Sciatic nerve (tissue), 2 donors: Measurements from ENCODE around the gene PFN3. TPM values are rescaled to one million over a fixed set of nuclear protein-coding genes. Genes with fewer than 3 reads are reported as not detected.
A peak's percentile ranks its signal among the peaks of the same experiment; 100 is the strongest.
"Not testable (repeated sequence)": the region's sequence is repeated elsewhere in the genome, so short reads cannot be mapped to it uniquely, and the experiment has no call there.

ENCODE experiments used
- ATAC-seq: fragments of 200-7000 bp; cut with Tn5 transposase; one replicate; pipeline ENCODE4 v1.9.1; 2020; ENCODE audit warnings: mild to moderate bottlenecking, moderate library complexity
- DNase-seq: peaks from one replicate; pipeline ENCODE4 v3.0.0-alpha.2; 2020; ENCODE audit warnings: low spot score
- intact Hi-C: fragments of 100-400 bp; cut with DNase I; formaldehyde crosslinking; loops from one replicate; pipeline ENCODE4 v1.14.2; 2022
- total RNA-seq: library from RNA; stranded (reverse); fragmentation: NEBNext Ultra II Directional; extraction: Animal tissue kit (Norgen Biotek cat#: 25700); gene quantifications from one replicate; pipeline ENCODE4 v1.2.1, GENCODE V29; 2021
- donor health status: DM: no; HTN: no; CAD: no.
- donor health status: DM: no; HTN: no; CAD: no.

PFN3 gene
- total RNA-seq, 1 donor from 2014 or later, result not detected

DNA sequence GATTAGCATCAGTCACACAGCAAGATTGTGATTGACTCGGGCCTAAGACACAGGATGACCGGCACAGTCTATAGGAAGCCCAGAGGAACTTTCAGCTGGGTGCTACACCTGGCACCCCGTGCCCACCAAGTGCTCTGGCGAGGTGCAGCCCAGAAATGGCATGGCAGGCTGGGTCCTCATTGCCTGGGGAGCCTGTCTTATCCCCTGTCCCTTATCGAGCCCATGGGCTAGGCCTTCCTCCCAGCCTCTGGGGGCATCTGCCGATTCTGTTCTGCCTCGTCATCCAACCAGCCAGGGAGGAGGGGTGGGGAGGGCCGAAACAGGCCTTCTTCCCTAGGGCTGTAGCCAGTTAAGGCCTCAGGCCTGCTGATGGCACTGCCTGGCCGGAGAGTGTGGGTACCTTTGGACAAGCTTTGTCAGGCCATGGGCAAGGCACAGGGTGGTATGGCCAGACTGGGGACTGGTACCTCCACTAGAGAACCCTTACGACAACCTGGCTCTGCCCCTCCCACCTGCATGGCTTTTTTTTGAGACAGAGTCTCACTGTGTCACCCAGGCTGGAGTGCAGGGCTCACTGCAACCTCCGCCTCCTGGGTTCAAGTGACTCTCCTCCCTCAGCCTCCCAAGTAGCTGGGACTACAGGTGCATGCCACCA lies 27.6 kb upstream of the PFN3 start:
- intact Hi-C loops, result no loop called here
- ATAC-seq (no peak), DNase-seq (no peak)

DNA sequence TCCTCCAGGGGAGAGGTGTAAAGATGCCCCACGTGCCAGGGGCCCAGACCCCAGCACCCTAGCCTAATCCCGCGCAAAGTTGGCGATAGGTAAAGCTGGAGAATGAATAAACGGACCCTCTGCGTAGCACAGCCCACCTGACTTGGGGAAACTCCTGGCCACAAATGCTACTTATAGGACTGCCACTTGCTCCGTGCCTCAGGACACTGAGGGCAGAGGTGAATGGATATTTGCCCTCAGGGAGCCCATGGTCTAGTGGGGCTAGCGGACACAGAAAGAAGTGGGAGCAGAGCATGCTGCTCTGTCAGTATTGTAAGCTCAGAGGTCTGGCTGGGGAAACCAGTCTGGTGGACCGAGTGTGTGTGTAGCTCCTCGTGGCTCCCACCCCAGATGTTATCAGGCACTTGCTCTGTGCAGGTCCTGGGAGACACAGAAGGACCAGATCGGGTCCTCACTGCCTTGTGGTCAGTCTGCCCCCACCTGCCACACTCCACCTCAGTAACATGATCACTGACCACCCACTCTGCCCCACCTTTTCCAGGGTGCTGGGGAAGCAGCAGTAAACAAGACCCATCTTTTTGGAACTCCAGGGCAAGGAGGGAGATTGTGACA lies 26.9 kb upstream of the PFN3 start:
- ATAC-seq (no peak), DNase-seq (no peak)
- intact Hi-C loops, result no loop called here

- intact Hi-C loops, result no loop called here
Measured at GRCh38 chr5:177426566-177427210, 26.2 kb upstream of the PFN3 start, which contains the start of gene GRK6. Gene GRK6 (plus strand): TSS chr5:177426676. CDS start chr5:177426846, 170 bp downstream.

DNA sequence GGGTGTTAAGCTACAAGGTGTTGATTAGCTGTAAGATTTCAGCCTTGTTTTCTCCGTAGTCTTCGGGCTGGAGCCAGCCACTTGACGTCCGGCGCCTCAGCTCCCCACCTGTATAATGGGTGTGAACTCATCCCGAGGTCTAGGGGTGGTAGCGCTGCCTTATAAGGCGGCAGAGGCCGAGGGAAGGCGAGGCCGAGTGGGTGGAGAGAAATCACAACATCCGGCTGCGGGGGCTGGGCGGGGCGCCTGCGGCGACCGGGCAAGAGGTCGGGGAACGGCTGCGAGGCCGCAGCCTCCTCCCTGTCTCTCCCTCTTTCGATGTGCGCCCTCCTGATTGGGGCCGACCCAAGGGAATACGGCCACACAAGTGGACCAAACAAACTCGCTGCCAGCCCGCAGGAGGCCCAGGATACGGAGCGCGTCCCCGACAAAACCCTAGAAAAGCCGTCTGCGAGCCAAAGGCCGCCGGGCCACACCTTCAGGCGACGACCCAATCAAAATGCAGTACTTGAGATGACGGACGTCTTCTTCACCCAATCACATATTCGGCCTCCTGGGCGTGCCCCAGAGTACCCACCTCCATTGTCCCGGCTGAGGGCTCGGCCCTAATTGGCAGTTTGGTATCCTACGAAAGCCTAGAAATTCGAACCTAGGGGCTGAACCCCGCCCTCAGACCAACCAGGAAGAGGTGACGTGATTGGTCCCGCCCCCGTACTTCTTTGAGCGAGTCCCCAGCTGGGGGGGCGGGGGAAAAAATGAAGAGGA lies 25.5 kb upstream of the PFN3 start:
- ATAC-seq (peak; percentile 97), DNase-seq (peak; percentile 100)
- intact Hi-C loops, result no loop called here

More at GRCh38 chr5:177426566-177427210, 26.2 kb upstream of the PFN3 start, which contains the start of gene GRK6:
- ATAC-seq, result no peak
- DNase-seq, result peak; percentile 75

GRCh38 chr5:177425196-177425800 lies 24.8 kb upstream of the PFN3 start:
- intact Hi-C loops, result no loop called here
- ATAC-seq (no peak), DNase-seq (no peak)

DNA sequence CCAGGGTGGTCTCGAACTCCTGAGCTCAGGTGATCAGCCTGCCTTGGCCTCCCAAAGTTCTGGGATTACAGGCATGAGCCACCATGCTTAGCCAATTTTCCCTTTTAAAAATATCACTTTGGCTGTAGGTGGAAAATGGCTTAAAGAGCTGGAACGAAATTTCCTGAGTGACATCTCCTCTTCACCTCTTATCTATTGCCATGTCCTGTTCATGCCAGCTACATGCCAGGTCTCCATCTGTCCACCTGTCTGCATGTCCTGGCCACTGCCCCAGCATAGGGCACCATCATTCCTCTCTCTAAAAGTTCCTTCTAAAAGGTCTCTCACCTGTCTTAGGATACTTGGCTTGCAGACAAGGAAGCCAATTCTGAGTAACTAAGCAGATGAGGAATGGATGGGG lies 23.2 kb upstream of the PFN3 start:
- intact Hi-C loops, result no loop called here
- ATAC-seq (no peak), DNase-seq (no peak)

DNA sequence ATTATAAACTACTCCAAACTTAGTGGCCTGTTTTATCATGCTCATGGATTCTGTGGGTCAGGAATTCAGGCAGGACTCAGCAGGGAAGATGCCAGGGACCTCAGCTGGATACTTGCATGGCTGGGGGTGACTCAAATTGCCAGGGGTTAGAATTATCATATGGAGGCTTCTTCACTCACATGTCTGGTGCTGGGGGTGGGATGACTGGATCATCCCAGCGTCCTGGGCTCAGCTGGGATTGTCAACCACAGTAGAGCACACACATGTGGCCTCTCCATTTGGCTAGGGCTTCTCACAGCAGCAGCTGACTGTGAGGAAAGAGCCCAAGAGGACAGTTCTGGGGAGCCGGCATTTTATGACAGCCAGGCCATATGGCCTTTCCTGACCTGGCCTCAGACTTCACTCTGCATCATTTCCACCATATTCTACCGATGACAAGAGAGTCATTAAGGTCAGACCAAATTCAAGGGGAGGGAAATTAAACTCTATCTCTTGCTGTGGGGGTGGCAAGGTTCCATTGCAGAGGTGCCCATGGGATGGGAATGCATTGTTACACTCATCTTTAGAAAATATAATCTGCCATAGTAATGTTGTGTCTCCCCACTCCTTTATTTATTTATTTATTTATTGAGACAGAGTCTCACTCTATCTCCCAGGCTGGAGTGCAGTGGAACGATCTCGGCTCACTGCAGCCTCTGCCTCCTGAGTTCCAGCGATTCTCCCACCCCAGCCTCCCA lies 20.8 kb upstream of the PFN3 start:
- DNase-seq, result no peak
- intact Hi-C loops, result no loop called here
- no peak for ATAC-seq

DNA sequence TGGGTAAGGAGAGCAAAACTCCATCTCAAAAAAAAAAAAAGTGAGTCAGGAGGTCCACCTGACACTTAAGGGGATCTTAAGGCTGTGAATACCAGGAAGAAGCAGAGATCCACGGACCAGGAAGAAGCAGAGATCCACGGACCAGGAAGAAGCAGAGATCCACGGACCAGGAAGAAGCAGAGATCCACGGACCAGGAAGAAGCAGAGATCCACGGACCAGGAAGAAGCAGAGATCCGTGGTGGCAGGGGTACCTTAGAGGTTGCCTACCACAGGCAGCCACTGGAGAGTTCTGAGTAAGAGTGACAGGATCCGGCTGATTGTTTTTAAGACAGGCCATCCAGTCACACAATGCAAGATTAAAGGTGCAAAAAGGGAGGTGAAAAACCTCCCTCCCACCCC lies 20.0 kb upstream of the PFN3 start:
- ATAC-seq, intact Hi-C loops, DNase-seq: not testable (repeated sequence)

GRCh38 chr5:177419046-177419445 lies 18.6 kb upstream of the PFN3 start:
- ATAC-seq, result no peak
- intact Hi-C loops, result no loop called here
- no peak for DNase-seq

DNA sequence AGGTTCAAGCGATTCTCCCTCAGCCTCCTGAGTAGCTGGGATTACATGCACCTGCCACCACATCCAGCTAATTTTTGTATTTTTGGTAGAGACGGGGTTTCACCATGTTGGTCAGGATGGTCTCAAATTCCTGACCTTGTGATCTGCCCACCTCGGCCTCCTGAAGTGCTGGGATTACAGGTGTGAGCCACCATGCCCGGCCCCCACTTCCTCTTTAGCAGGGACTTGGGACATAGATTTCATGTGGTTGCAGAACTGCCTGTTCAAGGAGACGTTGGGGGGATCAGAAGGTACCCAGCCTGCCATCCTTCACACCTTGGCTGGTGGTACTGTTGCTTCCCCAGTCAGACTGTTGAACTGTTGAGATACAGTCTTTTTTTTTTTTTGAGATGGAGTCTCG lies 16.6 kb upstream of the PFN3 start:
- DNase-seq, intact Hi-C loops, ATAC-seq: not testable (repeated sequence)

- intact Hi-C loops, result no loop called here
- ATAC-seq, result no peak
- DNase-seq, result no peak
Measured at GRCh38 chr5:177414481-177414880, 14.0 kb upstream of the PFN3 start.

DNA sequence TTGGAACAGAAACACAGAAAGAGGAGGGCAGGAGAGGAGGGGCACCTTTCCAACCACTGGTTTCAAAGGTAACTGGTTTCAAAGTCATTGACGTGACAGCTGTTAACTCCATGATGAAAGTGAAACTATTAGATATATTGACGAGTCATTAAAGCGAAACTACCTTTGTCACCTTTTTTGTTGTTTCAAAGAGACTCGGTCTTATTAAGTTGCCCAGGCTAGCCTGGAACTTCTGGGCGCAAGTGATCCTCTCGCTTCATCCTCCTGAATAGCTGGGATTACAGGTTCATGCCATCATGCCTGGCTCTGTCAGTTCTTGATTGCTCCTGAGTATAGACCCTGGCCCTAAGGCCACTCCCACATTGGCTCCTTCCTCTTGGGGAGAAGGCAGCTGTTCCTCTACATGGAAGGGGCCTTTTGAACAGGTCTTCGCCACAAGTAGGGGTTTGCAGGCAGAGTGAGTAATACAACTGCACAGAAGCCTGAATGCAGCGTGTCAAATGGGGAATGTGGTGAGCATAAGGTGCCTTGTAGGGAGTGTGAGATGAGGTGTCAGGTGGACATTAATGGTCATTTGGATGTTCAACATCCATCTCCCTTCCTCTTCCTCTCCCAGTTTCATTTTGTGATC lies 12.3 kb upstream of the PFN3 start:
- intact Hi-C loops, result no loop called here

GRCh38 chr5:177410575-177410974 lies 10.1 kb upstream of the PFN3 start:
- ATAC-seq, result no peak
- intact Hi-C loops, result no loop called here
- no peak for DNase-seq

More for the DNA sequence above, 12.3 kb upstream of the PFN3 start:
- DNase-seq, result no peak
- no peak for ATAC-seq

- ATAC-seq (no peak), DNase-seq (no peak)
- intact Hi-C loops, result no loop called here
Measured at GRCh38 chr5:177409043-177409801, 8.8 kb upstream of the PFN3 start, which contains the start of gene F12. Gene F12 (minus strand): TSS chr5:177409564. CDS start chr5:177409527, 37 bp downstream.

DNA sequence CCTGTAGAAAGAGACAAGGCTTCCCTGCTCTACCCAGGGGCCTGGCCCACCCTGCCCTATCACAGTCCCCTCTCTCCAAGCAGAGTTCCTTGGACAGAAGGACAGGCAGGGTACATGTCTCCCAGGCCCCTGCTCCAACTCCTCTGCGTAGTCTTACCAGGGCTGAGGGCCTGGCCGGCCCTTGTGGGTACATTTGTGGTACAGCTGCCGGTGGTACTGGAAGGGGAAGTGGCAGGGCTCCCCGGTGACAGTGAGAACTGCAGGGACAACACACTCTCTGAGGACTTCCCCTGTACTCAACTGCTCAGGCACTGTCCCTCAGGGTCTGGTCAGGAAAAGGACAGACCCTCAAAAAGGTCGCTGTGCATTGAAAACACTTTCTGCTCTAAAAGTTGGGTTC lies 5.3 kb upstream of the PFN3 start:
- no peak for DNase-seq
- no peak for ATAC-seq
- intact Hi-C loops, result no loop called here

DNA sequence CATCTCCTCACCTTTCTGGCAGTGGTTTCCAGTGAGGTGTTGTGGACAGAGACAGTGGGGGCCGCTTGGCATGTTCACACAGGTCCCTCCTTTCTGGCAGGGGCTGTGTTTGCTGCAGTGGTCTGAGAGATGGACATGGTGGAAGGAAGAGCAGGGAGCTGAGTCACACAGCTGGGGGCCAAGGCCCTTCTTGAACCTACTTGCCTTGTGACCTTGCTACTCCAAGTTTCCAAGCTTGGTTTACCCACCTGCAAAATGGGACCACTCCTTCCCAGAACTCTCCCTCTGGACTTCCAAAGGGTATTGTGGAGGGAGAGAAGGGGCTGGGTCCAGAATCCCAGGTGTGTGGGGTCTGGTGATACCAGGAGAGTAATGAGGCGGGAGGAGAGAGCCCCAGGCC lies 4.9 kb upstream of the PFN3 start:
- intact Hi-C loops, result no loop called here
- no peak for DNase-seq

GRCh38 chr5:177404641-177405179 lies 4.2 kb upstream of the PFN3 start:
- ATAC-seq (peak; percentile 2), DNase-seq (no peak)

More for the DNA sequence above, 4.9 kb upstream of the PFN3 start:
- ATAC-seq, result no peak

More at GRCh38 chr5:177404641-177405179, 4.2 kb upstream of the PFN3 start:
- intact Hi-C loops, result loop anchor here (5.0 kb wide), 1 partner anchor 53 kb away; no protein-coding TSS in a partner anchor
